OCI-LY3 (cell line): ENCODE measurements around the gene PLA2G1B.

ENCODE experiments used
- CTCF ChIP-seq: fragments of 200-600, 300-600 bp; sonication (generic); IDR thresholded peaks from 2 replicates; pipeline ENCODE4 v1.5.1; 2014; ENCODE audit warnings: antibody characterized with exemption, low read length, low read depth
- EZH2phosphoT487 ChIP-seq: fragments of 200-600 bp; shearing (Covaris generic); IDR thresholded peaks from 2 replicates; pipeline ENCODE4 v1.6.1; 2018; ENCODE audit warnings: antibody characterized with exemption, mixed run types, low read depth

DNA sequence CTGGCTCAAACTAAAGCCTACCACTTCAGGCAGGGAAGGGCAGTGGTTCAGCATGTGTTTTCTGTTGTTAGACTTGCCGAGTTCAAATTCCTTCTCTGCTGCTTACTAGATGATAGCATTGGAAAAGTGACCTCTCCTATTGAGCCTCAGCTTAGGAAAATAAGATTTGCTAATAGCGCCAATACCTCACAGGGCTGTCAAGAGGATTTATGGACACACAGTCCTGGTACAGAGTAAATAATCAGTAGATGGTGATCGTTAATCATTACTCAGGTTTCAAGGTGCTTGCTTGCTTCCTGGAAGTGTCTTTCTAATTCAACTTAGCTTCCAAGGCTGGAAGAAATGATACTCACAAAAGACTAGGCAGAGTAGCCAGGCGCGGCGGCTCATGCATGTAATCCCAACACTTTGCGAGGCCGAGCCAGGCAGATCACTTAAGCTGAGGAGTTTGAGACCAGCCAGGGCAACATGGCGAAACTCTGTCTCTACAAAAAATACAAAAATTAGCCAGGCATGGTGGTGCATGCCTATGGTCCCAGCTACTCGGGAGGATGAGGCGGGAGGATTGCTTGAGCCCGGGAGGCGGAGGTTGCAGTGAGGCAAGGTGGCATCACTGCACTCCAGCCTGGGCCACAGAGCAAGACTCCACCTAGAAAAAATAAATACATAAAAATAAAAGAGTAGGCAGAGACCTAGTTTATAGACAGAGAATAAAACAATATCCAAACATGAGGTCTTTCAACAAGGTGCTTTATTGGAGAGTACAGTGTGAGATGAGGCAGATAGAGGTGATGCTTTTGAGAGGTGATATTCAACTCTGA, 6.0 kb downstream of the PLA2G1B start:
- no peak for TF ChIP-seq CTCF
- no peak for TF ChIP-seq EZH2phosphoT487
